Panc1 (cell line): ENCODE measurements around the gene PIPOX.

Source experiments
- POLR2AphosphoS5 ChIP-seq: IDR thresholded peaks from 2 replicates; pipeline ENCODE4 v1.6.1; 2012; ENCODE audit warnings: mild to moderate bottlenecking, low read depth, low read length, moderate library complexity
- TF ChIP-seq, protein P1 (sequence below): fragments of 450-650 bp; IDR thresholded peaks from 2 replicates; pipeline ENCODE4 v1.5.1; 2017; ENCODE audit warnings: mild to moderate bottlenecking

DNA sequence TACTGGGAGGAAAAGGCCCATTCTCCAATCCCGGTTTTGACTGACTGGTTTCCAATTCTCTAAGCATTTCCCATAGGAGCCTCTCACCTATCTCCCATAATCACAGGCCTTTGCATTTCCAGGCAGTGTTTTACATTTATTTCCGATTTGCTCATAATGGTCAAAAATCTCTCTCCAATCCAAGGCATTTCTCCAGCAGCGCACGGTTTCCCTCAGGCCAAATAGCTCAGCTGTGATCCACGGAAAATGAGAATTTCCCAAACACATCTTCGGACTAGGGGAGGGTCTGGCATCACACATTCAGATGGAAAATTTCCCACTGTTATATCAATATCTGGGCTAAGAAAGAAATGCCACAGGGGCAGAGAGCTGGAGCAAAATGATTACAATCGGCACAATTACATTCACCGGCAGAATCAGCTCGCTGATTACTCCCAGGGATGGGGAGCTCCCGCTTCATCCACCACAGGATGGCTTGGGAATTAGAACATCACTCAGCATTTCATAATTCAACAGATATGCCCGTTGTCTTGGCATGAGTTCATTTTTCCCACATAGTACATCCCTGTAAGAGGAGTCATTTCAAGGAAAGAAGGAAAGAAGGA is 6.7 kb downstream of the PIPOX start:
- TF ChIP-seq, protein P1, sequence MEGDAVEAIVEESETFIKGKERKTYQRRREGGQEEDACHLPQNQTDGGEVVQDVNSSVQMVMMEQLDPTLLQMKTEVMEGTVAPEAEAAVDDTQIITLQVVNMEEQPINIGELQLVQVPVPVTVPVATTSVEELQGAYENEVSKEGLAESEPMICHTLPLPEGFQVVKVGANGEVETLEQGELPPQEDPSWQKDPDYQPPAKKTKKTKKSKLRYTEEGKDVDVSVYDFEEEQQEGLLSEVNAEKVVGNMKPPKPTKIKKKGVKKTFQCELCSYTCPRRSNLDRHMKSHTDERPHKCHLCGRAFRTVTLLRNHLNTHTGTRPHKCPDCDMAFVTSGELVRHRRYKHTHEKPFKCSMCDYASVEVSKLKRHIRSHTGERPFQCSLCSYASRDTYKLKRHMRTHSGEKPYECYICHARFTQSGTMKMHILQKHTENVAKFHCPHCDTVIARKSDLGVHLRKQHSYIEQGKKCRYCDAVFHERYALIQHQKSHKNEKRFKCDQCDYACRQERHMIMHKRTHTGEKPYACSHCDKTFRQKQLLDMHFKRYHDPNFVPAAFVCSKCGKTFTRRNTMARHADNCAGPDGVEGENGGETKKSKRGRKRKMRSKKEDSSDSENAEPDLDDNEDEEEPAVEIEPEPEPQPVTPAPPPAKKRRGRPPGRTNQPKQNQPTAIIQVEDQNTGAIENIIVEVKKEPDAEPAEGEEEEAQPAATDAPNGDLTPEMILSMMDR, result no peak
- TF ChIP-seq POLR2AphosphoS5, result no peak
